HL-60/S4 treated with phorbol 12-myristate 13-acetate at 8.2 ng/mL for 4 days and 3 days (cell line): Measurements from ENCODE around the gene NFS1.
"Not testable (repeated sequence)": the region's sequence is repeated elsewhere in the genome, so short reads cannot be mapped to it uniquely, and the experiment has no call there.

ENCODE experiments used
- in situ Hi-C: fragments of 300-500 bp; cut with MboI; formaldehyde crosslinking; loops from 2 replicates; pipeline ENCODE4 v1.15.0; 2022; ENCODE audit warnings: low sequenced_read_pairs

NFS1 gene

DNA sequence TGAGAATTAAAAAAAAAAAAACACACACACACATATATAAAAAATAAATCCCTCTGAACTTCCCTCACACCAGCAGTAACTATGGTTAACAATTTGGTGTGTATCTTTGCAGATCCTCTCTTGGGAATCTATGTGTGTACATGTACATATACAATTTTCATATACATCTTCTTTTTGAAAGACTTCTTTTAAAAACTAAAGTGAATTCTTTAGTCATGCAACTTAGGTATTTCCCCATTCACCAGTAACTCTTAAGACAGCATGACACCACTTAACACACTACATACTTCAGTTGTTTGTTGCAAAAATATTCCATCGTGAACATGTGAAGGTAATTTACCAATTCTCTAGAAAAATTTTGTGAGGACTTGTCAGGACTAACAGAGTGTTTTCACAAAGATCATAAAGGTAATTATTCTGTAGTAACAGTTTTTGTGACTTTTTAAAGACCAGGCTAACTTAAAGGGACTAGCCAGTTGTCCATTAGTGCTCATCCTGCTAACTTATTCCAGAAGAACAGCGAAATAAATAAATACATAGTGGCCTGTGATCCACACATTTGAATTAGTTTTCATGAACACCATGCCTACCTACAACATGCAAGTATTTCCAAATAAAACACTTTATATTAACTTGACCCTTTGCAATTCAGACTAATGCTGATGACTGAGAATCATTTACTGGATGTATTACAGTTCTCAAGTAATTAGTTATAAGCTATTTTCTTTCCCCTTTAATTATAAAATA lies 30.9 kb upstream of the NFS1 start:
- in situ Hi-C loops = no loop called here

DNA sequence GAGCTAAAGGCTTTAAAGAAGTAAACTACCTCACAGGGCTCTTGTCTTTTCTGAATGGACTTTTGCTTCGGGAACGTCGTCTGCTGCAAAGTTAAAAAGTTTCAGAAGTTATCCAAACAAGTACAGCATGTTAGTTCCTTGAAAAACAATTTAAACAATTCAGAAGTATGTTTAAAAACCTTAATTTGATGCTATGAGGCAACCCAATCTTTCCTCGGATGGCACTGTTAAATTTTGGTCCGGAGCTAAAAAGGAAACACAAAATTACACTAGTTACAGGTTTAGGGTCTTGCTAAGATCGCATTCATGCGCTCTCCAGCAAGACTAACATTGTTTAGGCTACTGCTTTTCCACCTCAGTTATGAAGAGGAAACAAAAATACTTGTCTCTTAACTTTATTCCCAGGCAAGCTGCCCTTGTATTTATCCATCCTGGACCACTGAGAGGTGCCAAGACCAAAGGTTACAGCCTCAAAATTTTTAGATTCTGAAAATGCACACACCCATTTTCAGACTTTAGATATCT lies 30.2 kb upstream of the NFS1 start:
- in situ Hi-C loops = no loop called here

DNA sequence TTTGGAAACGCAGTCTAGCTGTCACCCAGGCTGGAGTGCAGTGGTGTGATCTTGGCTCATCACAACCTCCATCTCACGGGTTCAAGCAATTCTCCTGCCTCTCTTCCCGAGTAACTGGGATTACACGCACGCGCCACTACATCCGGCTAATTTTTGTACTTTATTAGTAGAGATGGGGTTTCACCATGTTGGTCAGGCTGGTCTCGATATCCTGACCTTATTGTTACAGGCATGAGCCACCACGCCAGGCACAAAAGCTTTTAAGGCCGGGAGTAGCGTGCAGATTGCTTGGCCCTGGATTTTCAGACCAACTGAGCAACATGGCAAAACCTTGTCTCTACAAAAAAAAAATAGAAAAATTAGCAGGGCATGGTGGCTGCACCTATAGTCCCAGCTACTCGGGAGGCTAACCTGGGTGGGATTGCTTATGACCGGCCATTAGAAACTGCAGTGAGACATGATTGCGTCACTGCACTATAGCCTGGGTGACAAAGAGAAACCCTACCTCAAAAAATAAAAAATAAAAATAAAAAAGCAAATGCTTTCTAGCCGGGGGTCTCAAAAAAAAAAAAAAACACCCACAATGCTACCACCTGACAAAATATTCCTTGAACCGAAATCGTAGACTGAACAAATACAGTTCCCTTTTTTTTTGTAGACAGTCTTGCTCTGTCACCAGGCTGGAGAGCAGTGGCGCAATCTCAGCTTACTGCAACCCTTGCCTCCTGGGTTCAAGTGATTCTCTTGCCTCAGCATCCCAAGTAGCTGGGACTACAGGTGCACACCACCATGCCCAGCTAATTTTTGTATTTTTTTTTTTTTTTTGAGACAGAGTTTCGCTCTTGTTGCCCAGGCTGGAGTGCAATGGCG lies 27.9 kb upstream of the NFS1 start:
- in situ Hi-C loops = no loop called here

DNA sequence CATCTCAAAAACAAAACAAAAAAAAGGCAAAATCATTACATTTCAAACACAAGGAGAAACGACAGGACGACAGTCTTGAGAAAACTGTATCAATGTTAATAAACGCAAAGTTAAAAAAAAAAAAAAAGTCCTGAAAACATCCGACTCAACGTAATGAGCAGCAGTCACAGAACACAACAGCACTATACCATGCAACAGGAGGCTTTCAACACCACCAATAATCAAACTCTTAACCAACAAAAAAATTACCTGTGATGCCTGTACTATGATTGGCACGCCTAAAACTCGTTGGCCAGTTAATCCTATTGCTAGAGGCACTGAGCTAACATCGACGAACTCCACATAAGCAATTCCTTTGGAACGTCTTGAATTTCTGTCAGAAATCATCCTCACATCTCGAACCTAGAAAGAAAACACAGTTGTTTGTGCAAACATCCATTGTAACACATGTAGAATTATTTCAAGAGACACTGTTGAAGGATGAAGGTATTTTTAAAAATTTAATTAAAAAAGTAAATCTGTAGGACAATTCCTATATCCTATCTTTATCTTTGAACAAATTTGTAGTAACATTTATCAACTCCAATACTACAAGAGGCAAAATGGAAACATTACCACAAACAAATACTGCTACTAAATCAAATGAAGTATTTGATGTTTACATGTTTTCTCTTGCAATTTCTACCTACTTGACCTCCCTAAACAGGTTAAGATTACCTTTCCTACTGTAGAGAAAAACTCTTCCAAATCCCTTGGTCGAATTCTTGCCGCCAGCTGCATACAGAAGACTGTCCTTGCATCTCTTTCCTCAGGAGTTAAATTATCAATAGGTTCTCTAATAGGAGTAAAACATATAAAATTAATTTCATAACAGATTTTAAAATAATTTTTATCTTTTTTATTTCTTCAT lies 25.4 kb upstream of the NFS1 start:
- in situ Hi-C loops = no loop called here

DNA sequence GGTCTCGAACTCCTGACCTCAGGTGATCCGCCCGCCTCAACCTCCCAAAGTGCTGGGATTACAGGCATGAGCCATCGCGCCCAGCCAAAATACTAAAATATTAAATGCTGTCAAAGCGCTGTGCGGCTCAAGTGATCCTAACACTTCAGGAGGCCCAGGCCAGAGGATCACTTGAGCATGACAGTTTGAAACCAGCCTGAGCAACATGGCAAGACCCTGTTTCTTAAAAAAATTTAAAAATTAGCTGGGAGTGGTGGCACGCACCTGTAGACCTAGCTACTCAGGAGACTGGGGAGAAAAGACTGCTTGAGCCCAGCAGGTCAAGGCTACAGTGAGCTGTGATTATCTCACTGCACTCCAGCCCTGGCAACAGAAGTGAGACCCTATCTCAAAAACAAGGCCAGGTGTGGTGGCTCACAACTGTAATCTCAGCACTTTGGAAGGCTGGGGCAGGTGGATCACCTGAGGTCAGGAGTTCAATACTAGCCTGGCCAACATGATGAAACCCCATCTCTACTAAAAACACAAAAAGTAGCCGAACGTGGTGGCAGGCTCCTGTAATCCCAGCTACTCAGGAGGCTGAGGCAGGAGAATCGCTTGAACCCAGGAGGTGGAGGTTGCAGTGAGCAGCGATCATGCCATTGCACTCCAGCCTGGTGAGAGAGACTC lies 24.6 kb upstream of the NFS1 start:
- in situ Hi-C loops = not testable (repeated sequence)

DNA sequence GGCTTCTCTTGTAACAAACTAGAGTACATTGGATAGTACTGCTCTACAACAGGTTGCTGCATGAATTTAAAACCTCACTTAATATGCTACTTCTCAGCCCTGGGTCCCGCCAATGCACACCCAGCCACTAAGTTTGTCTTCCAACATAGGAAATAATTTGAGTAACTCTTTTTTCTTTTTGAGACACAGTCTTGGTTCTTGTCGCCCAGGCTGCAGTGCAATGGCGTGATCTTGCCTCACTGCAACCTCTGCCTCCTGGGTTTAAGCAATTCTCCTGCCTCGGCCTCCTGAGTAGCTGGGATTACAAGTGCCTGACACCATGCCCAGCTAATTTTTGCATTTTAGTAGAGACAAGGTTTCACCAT lies 24.1 kb upstream of the NFS1 start:
- in situ Hi-C loops = not testable (repeated sequence)

DNA sequence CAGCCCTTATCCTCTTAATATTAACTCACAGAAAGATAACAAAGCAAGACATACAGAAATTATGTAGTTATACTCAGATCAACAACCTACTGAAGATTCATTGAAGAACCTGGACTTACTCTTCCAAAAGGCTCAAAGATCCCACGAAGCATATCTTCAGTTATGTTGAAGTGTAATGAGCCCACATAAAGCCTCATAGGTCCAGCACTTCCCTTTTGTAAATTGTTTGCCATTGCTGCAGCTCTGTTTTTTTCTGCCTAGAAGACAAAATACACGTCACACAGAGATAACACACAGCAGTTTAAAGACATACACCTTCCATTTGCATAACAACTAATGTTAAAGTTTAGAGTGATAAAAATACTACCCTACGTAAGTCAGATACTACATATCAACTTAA lies 22.5 kb upstream of the NFS1 start:
- in situ Hi-C loops = no loop called here

DNA sequence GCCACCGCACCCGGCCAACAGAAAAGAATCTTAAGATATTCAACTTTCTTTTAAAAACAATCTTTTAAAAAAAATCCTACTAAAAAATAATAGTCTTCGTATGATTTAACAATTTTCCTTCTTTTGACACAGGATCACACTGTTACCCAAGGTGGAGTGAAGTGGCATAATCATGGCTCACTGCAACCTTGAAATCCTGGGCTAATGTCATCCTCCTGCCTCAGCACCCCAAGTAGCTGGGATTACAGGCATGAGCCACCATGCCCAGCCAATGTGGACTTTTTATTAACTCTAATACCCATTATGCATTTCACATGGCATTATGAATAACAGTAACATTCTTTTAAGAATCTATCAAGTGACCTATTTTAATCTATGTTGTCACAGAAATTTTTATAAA lies 22.1 kb upstream of the NFS1 start:
- in situ Hi-C loops = no loop called here

DNA sequence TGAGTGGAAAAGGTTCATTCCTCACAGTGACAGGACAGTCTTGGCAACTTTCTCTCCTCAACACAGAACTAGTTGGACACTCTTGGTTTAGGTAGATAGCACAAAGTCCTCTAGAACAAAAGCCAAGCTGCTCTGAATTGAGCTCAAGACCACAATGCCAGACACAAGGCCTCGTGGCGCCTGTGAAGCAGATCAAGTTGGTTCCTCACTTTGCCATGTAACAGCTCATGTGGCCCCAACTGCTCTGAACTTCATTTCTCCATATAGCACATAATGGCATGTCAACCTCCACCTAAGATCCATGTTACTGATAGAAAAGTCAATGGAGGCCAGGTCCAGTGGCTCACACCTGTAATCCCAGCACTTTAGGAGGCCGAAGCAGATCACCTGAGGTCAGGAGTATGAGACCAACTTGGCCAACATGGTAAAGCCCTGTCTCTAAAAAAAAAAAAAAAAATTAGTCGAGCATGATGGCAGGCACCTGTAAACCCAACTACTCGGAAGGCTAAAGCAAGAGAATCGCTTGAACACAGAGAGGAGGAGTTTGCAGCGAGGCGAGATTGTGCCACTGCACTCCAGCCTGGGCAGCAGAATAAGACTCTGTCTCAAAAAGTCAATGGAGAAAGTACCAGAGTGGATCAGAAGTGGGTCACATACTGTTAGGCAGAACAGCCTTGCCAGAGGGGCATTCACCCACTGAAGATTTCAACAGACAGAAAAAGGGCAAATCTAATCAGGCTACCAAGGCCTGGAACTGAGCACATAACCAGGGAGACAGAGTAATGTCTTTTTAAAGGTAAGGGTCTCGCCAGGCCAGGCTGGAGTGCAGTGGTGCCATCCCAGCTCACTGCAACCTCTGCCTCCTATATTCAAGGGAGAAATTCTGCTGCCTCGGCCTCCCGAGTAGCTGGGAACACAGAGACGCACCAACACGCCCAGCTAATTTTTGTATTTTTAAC lies 21.3 kb upstream of the NFS1 start:
- in situ Hi-C loops = no loop called here

DNA sequence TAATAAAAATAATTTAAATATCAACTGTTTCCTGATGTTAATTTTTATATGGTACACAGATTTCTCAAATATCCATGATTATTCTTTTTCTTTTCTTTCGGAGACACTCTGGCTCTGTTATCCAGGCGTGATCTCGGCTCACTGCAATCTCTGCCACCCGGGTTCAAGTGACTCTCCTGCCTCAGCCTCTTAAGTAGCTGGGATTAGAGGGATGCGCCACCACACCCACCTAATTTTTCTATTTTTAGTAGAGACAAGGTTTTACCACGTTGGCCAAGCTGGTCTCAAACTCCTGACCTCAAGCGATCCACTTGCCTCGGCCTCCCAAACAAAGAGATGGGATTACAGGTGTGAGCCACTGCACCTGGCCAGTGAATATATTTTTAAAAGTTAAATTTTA lies 20.6 kb upstream of the NFS1 start:
- in situ Hi-C loops = no loop called here

DNA sequence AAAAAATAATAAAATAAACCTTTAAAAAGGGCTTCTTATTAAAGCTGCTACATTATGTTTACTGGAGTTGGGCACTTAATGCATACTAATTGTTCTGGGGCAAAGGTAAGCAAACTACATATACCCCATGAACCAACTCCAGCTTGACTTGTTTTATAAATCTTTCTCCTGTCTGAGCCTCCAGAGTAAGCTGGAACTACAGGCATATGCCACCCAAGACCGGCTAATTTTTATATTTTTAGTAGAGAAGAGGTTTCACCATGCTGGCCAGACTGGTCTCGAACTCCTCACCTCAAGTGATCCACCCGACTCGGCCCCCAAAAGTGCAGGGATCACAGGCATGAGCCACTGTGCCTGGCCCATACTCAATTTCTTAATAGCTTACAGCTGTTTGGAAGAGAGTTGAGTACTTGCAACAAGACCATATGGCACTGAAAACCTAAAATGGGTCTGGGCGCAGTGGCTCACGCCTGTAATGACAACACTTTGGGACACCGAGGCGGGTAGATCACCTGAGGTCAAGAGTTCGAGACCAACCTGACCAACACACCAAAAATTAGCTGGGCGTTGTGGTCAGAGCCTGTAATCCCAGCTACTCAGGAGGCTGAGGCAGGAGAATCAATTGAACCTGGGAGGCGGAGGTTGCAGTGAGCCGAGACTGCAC lies 20.0 kb upstream of the NFS1 start:
- in situ Hi-C loops = no loop called here

DNA sequence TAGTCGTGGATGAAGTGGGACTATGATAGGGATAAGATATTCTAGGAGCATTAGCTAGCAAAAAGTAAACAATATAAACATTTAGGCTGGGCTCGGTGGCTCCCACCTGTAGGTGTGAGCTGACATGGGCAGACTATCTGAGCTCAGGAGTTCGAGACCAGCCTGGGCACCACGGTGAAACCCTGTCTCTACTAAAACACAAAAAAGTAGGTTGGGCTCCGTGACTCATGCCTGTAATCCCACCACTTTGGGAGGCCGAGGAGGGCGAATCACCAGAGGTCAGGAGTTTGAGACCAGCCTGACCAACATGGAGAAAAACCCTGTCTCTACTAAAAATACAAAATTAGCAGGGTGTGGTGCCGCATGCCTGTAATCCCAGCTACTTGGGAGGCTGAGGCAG lies 19.2 kb upstream of the NFS1 start:
- in situ Hi-C loops = not testable (repeated sequence)

DNA sequence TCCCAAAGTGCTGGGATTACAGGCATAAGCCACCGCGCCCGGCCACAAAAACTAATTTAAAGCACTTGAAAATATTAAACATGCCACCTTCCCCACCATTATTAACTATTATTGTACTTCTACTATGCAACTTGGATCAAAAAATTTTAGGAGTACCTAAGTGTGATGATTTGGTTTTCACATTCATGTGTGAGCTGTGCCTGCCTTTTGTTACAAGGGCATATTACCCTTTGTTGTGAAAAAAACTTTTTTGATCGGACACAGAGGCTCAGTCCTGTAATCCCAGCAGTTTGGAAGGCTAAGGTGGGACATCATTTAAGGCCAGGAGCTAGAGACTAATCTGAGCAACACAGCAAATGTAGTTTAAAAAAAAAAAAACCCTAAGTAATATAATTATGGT lies 17.2 kb upstream of the NFS1 start:
- in situ Hi-C loops = no loop called here

DNA sequence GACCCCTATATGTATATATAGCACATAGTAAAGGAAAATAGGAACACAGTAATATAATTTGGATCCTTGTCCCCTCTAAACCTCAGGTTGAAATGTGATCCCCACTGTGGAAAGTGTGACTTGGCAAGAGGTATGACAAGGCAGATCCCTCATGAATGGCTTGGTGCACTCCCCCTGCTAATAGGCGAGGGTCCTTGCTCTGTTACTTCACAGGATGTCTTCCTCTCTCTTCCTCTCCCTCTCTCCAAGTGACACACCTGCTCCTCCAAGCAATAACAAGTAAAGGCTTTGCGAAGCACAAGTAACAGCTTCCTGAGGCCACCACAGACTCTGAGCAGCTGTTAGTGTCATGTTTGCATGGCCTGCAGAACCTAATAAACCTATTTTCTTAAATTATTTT lies 16.5 kb upstream of the NFS1 start:
- in situ Hi-C loops = no loop called here

DNA sequence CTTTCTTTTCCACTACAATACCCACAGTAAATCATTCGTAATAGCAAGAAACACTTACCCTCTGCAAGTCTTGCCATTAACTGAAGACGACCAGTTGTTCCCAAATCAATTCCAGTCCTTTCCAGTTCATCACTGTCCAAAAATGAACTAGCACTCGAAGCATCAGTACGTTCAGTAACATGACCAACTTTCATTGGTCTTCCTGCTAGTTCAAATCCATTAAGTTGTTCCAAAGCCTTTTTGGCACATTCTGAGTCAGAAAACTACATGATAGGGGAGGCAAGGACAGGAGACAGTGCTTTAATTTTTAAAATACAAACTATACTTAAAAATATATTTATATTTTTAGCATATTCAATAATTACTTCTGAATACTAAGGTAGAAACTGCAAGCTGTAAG lies 15.0 kb upstream of the NFS1 start:
- in situ Hi-C loops = no loop called here

DNA sequence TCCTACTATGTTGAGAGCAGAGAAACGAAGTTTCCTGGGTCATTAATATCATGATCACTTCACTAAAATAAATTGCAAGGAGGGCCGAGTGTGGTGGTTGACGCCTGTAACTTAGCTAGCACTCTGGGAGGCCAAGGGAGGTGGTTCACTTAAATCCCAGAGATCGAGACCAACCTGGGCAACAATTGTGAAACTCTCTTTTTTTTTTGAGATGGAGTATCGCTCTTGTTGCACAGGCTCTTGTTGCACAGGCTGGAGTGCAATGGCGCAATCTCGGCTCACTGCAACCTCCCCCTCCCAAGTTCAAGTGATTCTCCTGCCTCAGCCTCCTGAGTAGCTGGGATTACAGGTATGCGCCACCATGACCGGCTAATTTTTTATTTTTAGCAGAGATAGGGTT lies 14.0 kb upstream of the NFS1 start:
- in situ Hi-C loops = not testable (repeated sequence)

DNA sequence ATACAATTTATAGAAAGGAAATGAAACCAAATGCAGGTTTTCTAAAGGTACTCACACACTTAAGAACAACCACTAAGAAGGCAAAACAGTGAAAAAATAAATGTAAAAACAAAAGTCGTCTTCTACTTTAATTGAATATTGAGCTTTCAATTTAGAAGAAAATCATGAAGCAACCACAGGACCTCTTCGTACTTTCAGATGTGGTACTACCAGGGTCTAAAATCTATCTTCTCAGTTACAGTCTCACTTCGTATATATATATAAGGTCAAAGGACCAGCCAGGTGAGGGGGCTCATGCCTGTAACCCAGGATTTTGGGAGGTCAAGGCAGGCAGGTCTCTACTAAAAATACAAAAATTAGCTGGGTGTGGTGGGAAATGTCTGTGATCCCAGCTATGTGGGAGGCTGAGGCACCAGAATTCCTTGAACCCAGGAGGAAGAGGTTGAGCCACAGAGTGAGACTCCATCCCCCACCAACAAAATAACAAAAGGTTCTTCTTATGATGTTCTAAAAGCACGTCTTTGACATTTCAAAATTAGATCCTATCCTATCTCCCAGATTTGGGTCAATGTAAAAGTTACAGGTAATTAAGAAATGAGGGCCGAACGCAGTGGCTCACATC lies 12.5 kb upstream of the NFS1 start:
- in situ Hi-C loops = no loop called here

DNA sequence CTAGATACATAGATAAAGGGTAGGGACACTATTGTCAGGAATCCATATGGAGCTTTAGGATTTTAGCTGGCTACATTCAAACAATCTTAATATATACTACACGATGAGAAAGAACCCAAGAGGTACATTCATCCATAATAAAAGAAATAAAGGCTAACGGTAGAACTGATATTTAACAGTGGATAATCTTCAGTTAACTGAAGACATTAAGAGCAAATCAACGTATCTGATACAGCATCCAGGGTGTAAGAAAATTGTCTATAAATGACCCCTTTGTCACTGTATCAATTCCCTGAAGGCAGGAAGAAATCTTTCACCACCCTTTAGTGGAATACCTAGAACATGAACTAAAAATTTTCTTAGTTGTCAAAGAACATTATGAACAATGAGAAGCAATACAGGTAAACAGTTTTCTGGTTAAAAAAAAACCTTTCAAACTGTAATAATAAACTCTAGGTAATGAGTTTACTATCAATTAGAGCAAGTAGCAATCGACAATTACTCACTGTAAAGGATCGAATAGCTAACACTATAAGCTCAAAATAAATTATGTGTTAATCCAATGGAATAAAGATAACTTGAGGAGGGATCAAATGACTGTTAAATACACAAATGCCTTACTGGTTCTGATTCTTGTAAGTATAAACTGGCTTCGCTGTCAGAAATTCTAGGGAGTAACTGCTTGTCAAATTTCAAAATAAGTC lies 11.9 kb upstream of the NFS1 start:
- in situ Hi-C loops = no loop called here
